NCI-H2171 treated with DMSO at 0.1 percent for 48 hours (cell line): ENCODE results near the gene NEUROD2.

Source experiments
- DNase-seq: peaks from one replicate; lab custom pipeline; 2025; lab: John Stamatoyannopoulos, UW

Gene NEUROD2

GRCh38 chr17:39618956-39619785, 11.5 kb upstream of the NEUROD2 start:
- peak; percentile 81 for DNase-seq

DNA sequence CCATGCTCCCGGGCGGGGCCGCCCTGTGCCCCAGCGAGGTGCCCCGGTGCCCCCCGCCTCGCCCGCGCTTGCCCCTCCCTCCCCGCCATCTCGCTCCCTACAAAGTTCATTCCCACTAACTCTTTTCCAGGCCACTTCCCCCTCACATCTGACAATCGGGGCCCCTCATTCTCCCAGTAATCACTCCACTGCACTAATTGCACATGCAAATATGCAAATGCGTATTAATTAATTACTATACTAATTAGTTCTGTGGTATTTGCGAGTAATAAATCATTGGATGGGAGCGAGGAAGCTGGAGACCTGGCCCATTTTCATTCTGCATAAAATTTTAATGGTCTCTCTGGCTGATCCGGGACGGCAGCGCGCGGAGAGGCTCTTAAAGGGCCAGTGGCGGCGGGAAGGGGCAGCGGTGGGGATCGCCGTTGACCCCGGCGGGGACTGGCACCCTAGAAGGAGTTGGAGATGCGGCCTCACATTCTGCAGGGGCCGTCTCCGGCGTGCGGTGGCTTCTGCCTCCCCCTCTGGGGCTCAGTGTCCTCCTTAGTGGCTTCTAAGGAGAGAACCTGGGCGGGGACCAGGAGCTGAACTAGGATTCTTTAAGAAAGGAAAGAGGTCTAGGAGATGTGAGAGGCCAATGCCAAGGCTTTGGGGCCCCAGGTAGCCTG, 10.7 kb upstream of the NEUROD2 start:
- DNase-seq, result peak; percentile 77

DNA sequence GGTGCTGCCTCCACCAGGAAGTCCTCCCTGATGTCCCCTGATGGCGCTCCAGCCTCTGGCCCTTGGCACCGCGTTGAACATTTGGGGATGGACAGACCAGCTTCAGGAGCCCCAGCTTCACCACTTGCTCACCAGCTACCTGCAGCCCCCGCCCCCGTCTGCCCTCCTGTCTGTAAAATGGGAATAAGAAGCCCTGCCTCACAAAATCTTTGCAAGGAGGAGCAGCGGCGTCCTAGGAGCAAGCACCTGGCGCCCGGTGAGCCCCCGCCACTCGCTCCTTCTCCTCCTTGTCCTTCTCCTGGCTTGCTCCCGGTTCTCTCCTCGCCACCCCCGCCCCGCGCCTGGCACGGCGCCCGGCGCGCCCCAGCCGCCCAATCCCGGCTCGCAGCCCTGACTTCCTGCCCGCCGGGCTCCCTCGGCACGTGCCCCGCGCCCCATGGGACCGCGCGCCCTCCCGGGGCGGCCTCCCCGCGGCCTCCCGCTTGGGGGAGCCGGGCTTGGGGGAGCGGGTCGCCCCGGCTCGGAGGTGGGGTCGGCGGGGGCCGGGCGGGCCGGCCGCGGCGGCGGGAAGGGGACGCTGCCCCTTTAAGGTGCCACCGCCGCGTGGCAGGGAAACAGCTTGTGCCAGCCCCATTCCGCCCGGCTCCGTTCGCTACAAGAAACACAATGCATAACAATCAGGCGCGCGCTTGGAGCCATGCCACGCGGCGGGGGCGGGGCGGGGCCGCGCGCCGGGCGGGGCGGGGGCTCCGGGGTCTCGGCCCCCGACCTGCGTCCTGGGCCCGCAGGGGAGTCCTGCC, 9.9 kb upstream of the NEUROD2 start:
- peak; percentile 90 for DNase-seq

GRCh38 chr17:39617100-39617445, 9.4 kb upstream of the NEUROD2 start:
- no peak for DNase-seq

GRCh38 chr17:39615434-39615833, 7.7 kb upstream of the NEUROD2 start:
- no peak for DNase-seq

DNA sequence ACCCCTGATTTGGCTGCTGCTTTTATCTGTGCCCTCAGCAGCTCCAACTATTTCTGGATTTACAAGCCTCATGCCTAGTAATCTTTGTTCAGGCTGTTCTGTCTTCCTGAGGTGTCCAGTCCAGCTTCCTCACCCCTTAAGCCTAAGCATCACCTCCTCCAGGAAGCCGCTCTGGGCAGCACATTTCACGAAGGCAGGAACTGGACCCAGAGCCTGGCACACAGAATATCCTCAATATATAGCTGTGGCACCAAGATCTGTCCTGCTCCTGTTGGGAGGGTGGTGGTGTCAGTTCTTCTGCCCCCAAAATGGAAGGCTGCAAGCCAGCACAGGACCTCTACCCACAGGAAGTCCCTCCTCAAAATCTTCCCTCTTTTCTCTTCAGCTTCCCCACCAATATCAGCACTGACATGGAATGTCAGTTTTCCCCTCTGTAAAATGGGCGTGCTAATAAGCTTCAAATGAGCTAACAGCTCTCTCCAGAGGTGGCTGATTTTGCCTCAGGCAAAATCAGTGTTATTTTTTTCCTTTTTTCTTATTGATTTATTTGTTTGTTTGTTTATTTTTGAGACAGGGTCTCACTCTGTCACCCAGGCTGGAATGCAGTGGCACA, 6.9 kb upstream of the NEUROD2 start:
- DNase-seq, result no peak

- peak; percentile 30 for DNase-seq
Observed at GRCh38 chr17:39612935-39613464, 5.3 kb upstream of the NEUROD2 start.

GRCh38 chr17:39612291-39612894, 4.7 kb upstream of the NEUROD2 start:
- peak; percentile 86 for DNase-seq

GRCh38 chr17:39611401-39612112, 3.8 kb upstream of the NEUROD2 start:
- DNase-seq, result peak; percentile 70

- DNase-seq, result no peak
Observed at GRCh38 chr17:39609416-39610025, 1.8 kb upstream of the NEUROD2 start.

GRCh38 chr17:39608142-39608981, 642 bp upstream of the NEUROD2 start:
- DNase-seq, result peak; percentile 92

- peak; percentile 21 for DNase-seq
Observed at GRCh38 chr17:39607057-39607850, 466 bp downstream of the NEUROD2 start.

DNA sequence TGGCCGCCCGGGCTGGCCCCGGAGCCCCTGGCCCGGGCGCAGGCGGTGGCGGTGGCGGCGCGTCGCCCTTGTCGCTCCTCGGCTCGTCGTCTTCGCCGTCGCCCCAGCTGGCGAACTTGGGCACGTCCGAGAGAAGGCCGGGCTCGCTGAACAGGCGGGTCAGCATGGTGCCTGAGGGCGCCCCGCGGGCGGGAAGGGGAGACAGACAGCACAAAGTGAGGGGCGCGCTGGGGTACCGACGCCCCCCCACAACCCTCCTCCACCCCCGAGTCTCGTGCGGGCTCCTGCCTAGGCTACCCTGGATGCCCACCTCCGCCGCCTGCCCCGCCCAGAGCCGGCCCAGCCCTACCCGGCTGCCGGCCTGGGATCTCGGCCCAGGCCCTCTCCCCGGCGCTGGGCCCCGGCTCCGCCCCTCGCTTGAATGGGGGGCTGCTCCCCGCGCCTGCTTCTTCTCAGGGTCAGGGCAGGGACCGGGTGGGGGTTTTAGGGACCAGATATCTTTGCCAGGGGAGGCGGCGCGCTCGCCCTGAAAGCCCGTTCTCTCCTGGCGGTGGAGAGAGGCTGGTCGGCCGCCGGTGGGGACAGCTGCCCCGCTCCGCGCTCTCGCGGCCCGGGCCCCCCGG, 1.2 kb downstream of the NEUROD2 start:
- no peak for DNase-seq

- no peak for DNase-seq
Observed at GRCh38 chr17:39605492-39606433, 2.0 kb downstream of the NEUROD2 start.

DNA sequence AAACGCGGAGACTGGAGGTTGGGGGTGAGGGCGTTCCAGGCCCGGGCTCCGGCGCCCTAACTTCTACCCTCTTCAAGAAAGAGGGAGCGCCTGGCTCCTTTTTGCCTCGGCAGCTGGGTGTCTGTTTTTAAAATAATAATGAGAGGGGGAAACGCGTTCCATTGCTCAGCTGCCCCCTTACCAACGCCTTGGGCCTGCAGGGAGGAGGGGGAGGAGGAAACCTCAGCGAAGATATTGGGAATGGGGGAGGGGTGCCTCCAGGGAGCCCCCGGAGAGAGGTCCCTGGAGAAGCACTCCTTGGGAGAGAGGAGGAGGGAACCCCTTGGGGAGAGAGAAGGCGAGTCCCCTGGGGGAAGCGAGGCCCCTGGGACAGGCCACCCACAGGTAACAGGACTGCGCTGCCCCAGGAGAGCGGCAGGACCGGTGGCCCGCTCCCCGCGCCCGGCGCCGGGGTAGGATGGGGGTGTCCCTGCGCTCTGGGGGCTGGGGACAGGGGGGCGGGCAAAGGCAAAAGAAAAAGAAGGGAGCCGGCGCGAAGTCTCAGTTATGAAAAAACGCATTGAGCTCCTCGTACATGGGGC, 2.7 kb downstream of the NEUROD2 start:
- peak; percentile 20 for DNase-seq

DNA sequence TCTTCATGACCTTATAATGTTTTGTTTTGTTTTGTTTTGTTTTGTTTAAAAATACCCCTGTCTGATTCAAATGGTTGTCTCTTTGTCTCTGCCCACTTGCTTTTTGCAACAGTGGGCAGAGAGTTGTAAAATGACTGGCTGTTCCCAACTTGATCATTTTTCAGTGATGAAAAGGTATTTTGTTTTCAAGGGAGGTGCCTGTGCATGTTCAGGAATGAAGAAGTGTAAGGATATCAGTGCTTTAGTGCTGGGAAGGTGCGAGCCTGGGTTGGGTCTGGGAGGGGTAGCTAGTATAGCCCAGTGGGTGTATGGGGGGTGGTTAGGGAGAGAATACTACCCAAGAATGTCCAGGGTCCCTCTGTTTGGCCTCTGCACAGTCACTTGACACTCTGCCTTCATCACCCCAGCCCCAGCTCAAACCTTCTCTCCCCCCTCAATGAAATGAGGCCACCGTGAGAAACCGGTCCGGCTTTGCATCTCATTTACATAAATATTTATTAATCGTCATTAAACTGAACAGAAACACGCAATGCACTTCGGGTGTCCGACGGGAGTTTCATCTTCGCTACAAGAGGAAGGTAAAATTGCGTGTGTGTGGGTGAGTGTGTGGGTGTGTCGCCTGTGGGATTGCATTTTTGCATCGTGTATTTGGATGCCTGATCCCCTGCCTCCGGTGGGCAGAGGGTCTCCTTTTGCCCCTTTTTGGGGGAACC, 4.3 kb downstream of the NEUROD2 start:
- DNase-seq, result no peak
